Subcutaneous adipose tissue (tissue), 4 donors: ENCODE results near the gene RIPOR3. TPM values are rescaled to one million over a fixed set of nuclear protein-coding genes. Genes with fewer than 3 reads are reported as not detected.

Source experiments
- CTCF ChIP-seq: fragments of 450-650 bp; IDR thresholded peaks from one replicate; pipeline ENCODE4 v1.5.1; 2016; ENCODE audit warnings: low read depth, mild to moderate bottlenecking, control low read depth, antibody characterized with exemption, moderate library complexity
- total RNA-seq, 4 donors: library from RNA; depleted of rRNA; stranded (reverse); fragments of >200 nt; gene quantifications; one replicate each; pipeline ENCODE4 v1.1.0, GENCODE V29; 2016

The RIPOR3 gene
- total RNA-seq, 4 donors from 2014 or later = 8.8 to 63.0 (median 37.3) TPM

GRCh38 chr20:50609438-50609989 lies 81.8 kb downstream of the RIPOR3 start:
- TF ChIP-seq CTCF = no peak

GRCh38 chr20:50608750-50609104 lies 82.6 kb downstream of the RIPOR3 start:
- TF ChIP-seq CTCF = no peak

- TF ChIP-seq CTCF = no peak
Measured at GRCh38 chr20:50607850-50608749, 83.2 kb downstream of the RIPOR3 start.

- no peak for TF ChIP-seq CTCF
Measured at GRCh38 chr20:50607436-50607835, 83.9 kb downstream of the RIPOR3 start.

GRCh38 chr20:50605136-50605535 lies 86.2 kb downstream of the RIPOR3 start:
- no peak for TF ChIP-seq CTCF

- no peak for TF ChIP-seq CTCF
Measured at GRCh38 chr20:50604451-50604850, 86.9 kb downstream of the RIPOR3 start.

- TF ChIP-seq CTCF = no peak
Measured at GRCh38 chr20:50602432-50603088, 88.8 kb downstream of the RIPOR3 start.
